Fibroblast of skin of right biceps (primary cell): Measurements from ENCODE around the gene JAKMIP1.
"Not testable (repeated sequence)": the region's sequence is repeated elsewhere in the genome, so short reads cannot be mapped to it uniquely, and the experiment has no call there.

Experiments used
- DNase-seq: peaks from one replicate; pipeline ENCODE4 v3.0.0-alpha.2; 2013

Gene JAKMIP1

DNA sequence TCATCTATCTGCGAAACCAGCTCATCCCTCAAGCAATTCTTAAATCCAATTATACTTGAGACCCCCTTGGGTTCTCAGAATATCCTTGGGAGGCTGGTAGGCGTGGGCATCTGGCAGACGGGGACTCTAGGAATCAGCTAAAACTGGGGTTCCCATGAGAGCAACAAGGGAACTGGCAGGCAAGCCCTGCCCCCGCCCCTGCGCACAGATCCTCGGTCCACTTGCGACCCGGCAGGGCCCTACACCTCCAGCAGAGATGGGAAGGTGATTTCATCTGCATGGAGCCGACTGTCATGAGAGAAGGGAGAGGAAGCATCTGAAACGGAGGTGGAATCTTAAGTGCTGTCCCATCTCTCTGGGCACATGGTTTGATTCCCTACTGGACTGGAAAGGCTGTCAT is 172.2 kb downstream of the JAKMIP1 start:
- no peak for DNase-seq

DNA sequence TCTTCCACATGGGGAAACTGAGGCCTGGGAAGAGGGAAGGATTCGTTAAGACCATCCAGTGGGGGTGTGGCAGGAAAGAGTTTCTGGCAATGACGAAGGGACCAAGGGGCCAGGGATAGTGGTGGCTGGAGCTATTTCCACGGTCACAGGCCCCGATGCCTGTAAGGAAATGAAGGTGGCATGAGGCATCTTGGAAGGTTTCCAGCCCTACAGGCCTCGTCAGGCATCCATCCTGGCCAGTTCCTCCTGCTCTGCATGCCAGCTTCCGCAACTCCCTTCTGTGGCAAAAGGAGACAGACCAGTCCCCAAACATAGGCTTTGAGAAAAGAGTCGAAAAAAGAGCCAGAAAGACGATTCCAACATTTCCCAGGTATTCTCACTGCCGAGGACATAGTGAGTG is 173.0 kb downstream of the JAKMIP1 start:
- no peak for DNase-seq

DNA sequence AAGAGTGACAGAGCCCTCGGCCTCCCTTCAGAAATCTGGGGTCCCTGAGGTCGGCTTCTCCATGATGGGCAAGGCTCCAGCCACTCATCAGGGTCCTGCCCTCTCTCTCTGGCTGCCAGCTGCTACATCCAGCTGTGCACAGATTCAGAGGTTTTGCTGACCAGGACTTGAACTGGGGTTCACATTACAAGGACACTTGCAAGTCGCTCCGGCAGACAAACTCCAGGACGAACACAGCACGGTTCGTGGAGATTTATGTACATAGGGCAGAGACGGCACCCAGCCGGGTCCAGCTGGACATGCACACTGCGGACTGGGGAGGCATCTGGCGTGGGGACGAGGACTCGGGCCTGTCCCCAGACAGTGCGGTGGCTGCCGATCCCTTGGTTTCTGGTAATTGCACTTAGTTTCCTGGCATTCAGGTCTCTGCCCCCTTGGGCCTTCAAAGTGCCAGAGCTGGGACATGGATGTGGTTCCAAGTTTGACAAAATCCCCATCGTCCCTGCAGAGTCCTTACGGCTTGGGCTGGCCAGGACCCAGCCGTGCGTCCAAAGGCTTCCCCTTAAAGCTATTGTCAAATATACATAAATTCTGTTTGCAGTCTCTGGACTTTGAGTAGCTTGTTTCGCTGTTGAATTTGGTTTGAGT is 175.9 kb downstream of the JAKMIP1 start:
- no peak for DNase-seq

DNA sequence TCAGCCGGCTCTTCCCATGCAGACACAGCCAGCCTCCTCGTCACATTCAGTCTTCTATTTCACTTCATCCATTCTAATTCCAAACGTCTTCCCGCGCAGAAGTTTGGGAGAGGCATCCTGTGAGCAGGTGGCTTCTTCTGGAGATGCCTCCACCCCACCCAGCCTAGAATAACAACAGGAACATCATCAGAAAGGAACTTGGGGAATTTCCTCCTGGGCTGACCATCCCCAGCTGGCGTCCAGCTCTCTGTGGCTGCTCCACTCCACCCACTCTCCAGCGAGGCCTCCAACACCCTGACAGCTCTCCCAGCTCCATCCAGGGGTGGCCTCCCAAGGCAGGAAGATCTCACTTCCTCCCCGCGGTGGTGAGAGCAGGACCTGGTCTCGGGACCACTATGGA is 176.6 kb downstream of the JAKMIP1 start:
- DNase-seq: no peak

DNA sequence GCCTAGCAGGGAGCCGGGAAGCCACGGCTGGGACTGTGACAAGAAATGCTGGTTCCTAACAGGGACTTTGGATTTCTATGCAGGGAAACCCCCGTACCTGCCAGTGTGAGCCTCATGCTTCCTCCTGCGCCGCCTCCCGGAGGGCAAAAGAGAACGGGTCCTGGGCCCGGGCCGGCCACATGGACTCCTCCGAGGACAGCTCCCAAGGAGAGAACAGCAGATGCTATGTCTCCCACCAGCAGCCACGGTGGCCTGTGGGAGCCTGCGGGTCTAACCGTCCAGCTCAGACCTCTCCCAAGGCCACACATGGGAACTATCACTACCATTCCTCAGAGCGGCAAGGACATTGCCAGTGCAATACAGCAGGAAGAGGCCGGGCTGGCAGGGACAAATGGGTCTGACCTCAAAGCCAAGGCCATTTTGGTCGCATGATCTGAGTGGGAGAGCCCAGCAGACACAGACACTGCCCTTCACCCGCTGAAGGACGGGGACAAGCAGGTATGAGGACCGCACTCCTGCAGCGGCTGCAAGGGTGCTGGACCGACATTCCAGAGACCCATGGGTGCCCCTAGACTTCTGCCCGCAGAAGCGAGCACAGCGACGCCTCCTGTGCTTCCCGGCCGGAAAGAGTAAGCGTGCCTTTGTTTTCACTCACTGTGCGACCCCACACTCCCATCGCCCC is 177.6 kb downstream of the JAKMIP1 start:
- DNase-seq: no peak

DNA sequence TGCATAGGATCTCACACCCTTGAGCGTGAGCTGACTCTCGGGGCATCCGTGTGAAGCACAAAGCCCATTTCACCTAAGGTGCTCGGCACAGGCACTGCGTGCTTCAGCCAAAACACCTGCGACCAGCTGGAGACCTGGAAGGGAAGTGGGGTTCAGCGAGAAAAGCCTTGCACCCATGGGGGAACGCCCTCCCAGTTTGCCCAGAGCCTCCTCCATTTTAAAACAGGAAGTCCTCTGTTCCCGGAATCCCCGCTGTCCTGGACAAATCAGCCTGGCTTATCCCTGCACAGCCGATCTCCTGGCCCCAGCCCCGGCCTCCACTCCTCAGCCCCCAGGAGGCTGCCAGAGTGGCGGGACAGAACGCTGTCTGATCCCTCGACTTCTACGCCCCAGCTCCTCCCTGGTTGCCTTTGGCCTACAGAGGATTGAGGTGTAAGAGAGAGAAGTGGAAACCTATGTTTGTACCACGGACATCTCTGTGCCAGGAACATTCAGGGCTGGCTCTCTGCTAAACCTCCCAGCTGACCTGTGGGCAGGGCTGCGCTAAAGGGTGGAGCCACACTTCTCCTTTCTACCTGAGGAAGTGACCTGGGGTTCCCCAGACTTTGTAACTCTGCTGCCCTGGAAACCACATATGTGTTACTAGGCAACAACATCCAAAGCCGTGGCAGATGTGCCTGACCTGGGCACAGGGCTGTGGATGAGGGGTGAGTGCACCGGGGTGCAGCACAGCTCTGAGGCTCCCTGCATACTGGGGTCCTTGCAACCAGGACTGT is 178.3 kb downstream of the JAKMIP1 start:
- DNase-seq: no peak

DNA sequence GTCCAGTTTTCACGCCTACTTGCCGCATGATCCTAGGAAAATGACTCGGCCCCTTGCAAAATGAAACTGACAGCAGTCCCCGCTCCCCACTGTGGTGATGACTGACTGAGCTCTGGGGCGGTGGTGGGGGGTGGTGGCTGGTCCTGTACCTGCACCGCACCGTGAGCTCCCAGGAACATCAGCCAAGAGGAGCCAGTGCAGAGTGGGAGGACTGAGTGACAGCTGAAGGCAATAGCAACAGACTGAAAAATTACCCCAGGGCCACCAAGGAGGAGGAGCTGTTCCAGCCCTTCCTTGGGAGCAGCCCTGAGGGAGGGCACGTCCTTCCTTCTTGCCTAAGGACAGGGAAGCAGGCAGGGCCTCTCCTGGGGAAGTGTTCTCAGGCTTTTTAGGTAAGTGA is 179.7 kb downstream of the JAKMIP1 start:
- DNase-seq: no peak

DNA sequence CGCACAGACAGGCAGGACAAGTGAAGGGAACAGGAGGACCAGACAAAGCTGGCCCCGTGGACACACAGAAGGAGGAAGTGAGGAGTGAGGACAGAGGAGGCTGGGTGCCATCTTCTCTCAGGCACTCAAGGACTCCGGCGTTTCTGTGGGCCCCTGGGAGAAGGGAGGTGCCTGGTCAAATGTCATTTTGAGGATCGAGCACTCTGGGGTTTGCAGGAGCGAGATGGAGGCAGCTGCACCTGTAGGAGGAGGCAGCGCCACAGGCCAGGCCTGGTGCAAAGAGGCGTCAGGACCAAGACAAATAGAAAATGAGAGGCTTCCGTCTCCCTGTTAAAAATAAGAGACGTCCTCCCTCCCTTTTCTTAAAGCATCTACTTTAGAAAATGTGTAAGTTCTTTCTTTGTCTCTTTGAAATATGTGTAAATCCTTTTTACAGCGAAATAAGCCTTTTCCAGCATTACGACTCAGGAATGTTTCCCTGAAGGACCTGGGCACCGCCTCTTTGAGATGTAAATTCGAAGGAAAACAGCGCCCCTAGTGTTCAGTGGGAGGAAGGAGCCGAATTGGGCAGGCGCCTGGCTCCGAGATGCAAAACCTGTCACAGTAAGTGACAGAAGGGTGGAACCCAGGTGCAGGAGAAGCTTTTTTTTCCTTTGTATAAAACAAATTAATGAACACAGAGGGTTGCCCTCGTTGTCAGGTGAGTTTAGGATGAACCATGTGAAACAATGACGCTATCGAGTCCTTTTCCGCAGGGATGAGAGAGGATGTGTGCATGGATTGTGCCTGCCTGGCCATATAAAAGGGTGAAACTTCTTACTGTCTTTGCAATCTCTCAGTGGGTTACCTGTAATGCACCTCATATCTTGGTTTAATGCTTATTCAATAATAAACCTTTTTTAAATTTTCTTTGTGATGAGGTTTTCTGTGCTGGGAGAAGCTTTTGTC is 180.8 kb downstream of the JAKMIP1 start:
- peak; percentile 41 for DNase-seq

DNA sequence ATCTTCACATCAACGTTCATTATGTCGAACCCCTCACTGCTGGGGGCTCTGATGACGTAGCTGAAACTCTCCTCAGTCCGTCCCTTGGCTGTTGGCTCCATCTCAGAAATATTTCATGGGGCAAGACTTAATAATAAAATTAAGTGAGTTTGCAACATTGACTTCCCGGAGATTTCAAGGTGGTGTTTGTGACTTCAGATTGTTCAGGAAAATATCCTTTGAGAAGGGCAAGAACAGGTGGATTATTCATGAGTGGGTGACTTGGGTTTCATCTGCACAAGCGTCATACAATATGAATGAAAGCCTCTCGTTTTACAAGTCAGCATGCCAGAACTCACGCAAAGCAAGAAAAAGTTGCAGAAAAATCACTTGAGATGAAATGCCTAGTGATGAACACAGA is 182.0 kb downstream of the JAKMIP1 start, which contains the start of gene C4orf50:
C4orf50 (minus strand) TSS at position 101 of the 400 bp plus-strand sequence.
- no peak for DNase-seq

DNA sequence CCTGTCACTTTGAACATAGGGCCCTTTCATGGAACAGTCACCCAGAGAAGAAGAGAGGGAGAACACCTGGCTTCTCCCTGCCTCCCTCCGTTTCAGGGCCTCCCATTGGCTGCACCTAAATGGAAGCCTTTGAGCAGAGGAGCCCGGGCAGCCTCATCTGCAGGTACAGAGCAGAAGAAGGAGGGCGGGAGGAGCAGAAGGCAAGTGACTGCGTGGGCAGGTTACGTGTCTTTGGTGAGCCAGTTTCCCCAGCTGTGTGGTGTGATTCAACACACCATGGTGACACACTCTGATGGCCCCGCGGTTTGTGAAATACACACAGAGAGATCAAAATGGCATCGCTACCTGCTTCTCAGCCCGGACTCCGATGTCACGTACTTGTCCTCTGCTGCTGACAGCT is 182.5 kb downstream of the JAKMIP1 start:
- no peak for DNase-seq

DNA sequence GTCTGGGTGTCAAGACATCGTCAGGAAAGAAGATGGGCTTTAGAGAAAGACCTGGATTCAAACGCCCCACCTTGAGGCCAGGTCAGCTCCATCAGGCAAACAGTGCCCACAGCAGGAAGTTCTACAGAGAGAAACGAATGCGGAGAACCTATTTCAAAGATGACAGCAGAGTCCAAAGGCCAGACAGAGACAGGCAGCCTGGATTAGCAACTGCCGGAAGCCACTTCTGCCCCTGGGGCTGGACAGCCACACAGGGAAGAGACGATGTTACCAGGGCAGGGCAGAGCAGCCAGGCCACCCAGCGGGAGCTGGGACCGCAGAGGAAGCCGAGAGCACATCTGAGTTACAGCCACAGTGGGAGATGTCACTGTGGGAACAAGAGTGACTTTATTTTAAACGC is 183.3 kb downstream of the JAKMIP1 start:
- DNase-seq: no peak

DNA sequence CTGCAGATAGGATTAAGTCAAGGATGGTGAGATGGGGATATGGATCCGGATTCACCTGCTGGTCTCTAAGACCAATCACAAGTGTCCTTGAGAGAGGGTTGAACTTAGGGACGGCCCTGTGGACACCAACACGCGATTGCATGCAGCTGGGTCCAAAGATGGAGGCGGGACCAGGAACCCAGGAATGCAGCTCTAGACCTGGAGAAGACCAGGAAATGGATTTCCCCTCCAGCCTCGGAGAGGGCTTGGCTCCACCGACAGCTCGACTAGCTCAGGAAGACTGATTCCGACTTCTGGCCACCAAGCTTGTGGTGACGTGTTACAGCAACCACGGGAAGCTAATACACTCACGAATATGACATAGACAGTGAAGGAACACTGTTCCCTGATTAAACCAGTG is 186.8 kb downstream of the JAKMIP1 start:
- no peak for DNase-seq

DNA sequence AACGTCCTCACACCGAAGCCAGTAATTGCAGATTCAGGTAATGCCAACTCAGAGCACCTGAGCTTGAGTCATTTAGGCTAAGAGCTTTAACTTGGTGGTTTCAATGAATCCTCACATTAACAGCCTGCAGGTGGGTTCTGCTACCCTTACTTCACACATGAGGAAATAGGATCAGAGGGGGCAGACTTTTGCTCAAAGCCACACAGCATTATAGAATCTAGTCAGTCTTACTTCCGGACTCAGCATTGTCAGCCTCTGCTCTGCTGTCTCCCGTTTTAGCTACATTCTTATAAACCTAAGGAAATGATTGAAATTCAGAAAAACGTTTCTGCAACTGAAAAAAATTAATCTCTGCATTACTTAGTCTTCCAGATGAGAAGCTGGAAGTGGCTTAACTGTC is 188.1 kb downstream of the JAKMIP1 start:
- DNase-seq: no peak

DNA sequence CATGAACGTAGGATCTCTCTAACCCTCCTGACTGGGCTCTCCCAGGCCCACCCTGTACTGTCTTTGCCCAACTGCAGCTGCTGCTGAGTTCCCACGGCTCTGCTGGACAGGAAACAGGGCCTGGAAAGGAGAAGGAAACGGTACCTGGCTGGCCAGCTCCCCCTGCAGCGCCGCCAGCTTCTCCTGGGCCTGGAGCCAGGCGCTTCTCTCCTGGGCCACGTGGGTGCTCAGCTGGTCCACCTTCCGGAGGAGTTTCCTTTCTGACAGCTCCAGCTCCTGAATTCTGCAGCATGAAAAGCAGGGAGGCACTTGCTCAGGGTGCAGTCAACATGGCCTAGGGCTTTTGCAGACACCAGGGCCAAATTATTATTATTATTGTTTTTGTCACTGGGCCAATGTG is 188.7 kb downstream of the JAKMIP1 start:
- no peak for DNase-seq

DNA sequence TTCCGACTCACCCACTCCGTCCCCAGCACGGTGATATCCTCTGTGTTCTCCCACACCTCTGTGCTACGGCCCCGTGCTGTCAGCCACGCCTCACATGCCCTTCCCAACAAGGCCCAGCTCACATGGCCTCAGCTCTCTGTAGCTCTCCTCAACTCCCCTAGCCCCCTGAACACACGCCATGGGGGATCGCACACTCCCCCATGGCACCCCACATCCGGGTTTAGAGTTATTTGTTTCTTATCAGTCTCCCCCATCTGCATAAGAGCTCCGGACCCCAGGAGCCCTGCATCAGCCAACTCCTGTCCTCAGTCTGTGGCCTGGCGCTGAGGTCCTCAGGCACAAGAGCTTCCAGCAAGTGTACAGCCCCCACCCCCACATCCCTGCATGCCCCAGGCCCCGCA is 189.1 kb downstream of the JAKMIP1 start:
- no peak for DNase-seq

DNA sequence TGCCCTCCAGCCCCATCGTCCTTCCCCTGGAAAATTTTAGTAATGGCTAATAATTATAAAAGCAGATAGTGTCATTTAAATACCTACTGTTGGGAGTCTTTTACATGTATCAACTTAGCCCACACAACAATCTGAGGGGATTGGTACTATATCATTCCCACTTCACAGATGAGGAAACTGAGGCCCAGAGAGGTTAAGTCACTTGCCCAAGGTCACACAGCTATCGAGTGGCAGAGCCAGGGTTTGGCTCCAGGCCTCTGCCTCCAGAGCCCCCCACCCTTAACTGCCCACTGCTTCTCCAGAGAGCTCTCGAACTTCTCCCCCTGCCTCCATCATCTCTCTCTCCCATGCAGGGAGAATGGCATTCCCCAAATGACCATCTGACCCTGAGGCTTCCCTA is 189.6 kb downstream of the JAKMIP1 start:
- no peak for DNase-seq

DNA sequence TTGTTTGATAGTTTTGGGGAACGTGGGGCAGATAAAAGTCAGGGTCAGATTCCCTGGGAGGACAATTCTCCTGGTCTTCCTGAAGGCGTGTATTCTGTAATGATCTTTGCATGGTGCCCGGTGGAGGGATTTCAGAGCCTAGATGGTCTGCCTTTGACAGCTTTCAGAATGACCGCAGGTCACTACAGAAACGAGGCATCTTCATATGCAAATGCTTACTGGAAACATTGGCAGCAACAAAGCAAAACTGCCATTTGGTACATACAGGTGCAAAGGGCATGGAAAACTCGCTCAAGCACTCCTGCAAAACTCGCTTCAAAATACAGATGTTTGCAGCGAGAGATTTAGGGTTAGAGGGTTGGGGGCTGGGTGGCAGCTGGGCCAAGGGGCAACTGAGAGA is 190.9 kb downstream of the JAKMIP1 start:
- DNase-seq: no peak

DNA sequence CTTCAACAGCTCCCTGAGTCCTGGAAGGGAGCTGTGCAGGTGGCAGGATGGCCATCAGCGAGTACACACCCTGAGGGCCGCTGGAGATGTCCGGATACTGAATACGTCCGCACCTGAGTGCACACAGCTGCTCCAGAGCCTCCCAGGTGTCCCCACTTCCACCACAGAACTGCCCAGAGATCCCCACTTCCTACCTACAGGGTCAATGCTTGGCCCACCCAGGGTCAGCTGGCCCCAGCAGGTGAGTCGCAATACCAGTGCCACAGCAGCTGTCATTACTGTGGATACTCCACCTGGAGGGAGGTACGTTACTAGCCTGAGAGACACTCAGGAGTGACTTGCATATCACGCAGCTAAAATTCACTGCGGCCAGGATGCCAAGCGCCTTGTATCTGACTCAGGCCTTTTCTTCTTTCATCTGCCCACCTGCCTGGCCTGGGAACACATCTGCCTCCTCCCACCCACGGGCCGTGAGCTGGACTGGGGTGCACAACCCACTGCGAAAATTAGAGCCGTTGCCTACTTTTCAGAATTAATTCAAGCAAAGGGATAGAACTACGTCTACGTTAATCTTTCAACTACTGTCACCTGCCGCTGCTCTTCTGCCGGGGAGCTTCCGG is 191.5 kb downstream of the JAKMIP1 start:
- DNase-seq: no peak

DNA sequence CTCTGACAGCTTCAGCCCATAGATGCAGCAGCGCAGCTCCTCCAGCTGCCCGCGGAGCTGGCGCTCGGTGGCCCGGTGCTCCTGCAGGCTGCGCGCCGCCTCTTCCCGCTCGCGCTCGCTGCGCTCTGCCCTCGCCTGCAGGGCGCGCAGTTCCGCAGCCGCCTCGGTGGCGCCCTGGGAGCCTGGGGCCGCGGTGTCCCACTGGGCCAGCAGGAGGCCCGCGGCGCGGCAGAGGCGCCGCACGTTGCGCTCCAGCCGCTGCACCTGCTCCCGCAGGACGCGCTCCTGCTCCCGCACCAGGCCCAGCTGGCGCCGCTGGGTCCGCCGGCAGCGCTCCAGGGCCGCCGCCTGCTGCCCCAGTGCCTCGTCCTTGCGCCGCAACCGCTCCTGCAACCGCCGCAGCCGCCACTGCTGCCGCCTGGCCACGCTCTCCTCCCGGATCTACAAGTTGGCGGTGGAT is 192.2 kb downstream of the JAKMIP1 start:
- no peak for DNase-seq

DNA sequence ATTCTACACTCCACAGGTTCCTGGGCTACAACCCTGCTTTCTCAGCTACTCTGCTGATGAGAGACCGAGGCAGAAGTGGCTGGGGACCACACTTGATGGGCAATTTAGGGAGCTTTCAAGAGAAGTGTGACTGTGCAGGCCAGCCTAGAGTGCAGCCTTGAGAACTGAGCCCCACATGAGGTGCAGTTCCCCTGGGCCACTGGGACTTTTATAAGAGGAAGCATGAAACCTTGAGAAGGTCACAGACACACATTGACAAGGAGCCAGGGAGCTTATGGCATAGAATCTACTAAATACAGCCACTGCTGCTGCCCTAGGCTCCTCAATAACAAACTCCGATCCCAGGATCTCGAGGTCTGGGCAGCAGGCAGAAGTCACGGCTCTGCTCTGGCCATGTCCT is 195.2 kb downstream of the JAKMIP1 start:
- DNase-seq: no peak

DNA sequence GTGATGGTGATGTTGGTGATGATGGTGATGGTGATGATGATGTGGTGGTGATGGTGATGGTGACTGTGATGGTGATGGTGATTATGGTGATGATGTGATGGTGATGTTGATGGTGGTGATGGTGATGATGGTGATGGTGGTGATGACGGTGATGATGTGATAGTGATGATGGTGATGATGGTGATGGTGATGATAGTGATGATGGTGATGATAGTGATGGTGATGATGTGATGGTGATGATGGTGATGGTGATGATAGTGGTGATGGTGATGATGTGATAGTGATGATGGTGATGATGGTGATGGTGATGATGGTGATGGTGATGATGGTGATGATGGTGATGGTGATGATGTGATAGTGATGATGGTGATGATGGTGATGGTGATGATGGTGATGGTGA is 196.9 kb downstream of the JAKMIP1 start:
- DNase-seq: not testable (repeated sequence)

DNA sequence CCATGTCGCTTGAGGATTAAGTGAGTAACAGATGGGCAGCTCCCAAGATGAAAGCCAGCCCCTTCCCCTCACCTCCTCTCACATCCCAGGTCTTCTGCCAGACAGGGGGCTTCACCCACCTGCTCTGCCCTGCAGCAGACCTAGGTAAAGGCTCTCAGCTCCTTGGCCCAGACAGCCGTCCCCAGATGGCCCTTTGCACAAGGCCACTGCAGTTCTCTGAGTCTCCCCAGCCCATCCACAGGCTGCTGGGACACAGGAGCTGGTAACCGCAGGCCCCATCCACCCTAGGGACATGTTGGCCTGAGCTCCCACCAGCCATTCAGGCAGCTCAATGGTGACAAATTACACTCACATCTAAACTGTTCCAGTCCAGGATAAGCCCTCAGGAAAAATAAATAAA is 197.4 kb downstream of the JAKMIP1 start:
- no peak for DNase-seq

DNA sequence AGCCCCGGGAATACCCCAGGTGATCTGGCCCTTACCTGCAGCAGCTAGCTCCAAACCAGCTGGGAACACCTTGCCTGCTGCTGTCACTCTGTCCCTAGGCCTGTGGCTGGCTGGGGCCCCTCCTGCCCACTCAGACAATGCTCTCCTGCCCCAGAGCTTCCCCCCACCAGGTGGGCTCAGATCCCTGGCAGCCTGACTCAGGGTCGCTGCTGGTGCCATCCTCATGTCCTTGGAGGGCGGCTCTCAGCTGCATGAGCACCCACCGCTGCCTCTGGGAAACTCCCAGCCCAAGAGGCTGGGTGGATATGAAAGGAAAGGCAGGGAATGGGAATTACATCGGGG is 197.9 kb downstream of the JAKMIP1 start:
- DNase-seq: no peak
